Mesothelial cell of epicardium (in vitro differentiated cells): Measurements from ENCODE around the gene PDZD8. TPM values are rescaled to one million over a fixed set of nuclear protein-coding genes. Genes with fewer than 3 reads are reported as not detected.

Source experiments
- DNase-seq, 2 experiments: peaks; one replicate each; pipeline ENCODE4 v3.0.0; 2021; ENCODE audit warnings: low spot score in 2 of 2; ENCODE audit not compliant: unreplicated experiment in 2 of 2
- H3K27ac Mint-ChIP-seq: 2 replicates; pipeline ENCODE4 v1.8.0; 2021; ENCODE audit warnings: mixed read lengths
- H3K27me3 Mint-ChIP-seq: 2 replicates; pipeline ENCODE4 v1.8.0; 2021; ENCODE audit warnings: low read depth, mixed read lengths
- H3K36me3 Mint-ChIP-seq: 2 replicates; pipeline ENCODE4 v1.8.0; 2021; ENCODE audit warnings: mixed read lengths
- H3K4me1 Mint-ChIP-seq: 2 replicates; pipeline ENCODE4 v1.8.0; 2021; ENCODE audit warnings: mixed read lengths
- H3K4me3 Mint-ChIP-seq: 2 replicates; pipeline ENCODE4 v1.8.0; 2021; ENCODE audit warnings: mild to moderate bottlenecking, moderate library complexity, mixed read lengths
- H3K9me3 Mint-ChIP-seq: 2 replicates; pipeline ENCODE4 v1.8.0; 2021; ENCODE audit warnings: mixed read lengths
- total RNA-seq: library from RNA; stranded (reverse); gene quantifications from 3 replicates; pipeline ENCODE4 v1.2.1, GENCODE V29; 2021
- TF ChIP-seq, protein P1 (sequence below): fragments of 200-600 bp; sonication (generic); IDR thresholded peaks from one replicate; pipeline ENCODE4 v1.5.0; 2021; ENCODE audit warnings: antibody characterized with exemption; ENCODE audit not compliant: unreplicated experiment

The PDZD8 gene
- total RNA-seq, 1 donor from 2014 or later = 27.3 TPM

DNA sequence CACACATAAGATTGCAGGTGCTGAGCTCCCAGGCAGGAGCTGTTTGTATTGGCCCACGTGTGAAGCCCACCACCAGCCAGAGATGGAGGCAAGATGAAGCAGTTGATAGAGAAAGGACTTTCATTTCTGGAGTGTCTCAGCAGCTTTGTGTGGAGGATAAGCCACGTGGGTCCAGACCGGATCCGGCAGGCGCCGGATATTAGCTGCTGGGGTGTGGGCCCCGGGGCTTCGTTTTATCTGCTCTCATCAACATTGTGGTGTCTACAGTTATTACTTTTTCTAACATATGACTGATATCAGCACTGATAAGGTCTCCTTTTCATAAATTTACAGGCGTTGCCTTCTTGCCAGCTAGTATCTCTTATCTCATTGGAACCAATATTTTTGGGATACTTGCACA lies 108.8 kb downstream of the PDZD8 start:
- peaks cover 7% of the 10 kb centered on the region for H3K4me1 Mint-ChIP-seq
- H3K9me3 Mint-ChIP-seq = no peaks in the 10 kb centered on the region
- no peak overlapping the region for H3K4me3 Mint-ChIP-seq
- peaks cover 6% of the 10 kb centered on the region for H3K27me3 Mint-ChIP-seq
- TF ChIP-seq, protein P1, sequence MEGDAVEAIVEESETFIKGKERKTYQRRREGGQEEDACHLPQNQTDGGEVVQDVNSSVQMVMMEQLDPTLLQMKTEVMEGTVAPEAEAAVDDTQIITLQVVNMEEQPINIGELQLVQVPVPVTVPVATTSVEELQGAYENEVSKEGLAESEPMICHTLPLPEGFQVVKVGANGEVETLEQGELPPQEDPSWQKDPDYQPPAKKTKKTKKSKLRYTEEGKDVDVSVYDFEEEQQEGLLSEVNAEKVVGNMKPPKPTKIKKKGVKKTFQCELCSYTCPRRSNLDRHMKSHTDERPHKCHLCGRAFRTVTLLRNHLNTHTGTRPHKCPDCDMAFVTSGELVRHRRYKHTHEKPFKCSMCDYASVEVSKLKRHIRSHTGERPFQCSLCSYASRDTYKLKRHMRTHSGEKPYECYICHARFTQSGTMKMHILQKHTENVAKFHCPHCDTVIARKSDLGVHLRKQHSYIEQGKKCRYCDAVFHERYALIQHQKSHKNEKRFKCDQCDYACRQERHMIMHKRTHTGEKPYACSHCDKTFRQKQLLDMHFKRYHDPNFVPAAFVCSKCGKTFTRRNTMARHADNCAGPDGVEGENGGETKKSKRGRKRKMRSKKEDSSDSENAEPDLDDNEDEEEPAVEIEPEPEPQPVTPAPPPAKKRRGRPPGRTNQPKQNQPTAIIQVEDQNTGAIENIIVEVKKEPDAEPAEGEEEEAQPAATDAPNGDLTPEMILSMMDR = no peak
- no peaks in the 10 kb centered on the region for H3K36me3 Mint-ChIP-seq
- no peak overlapping the region for H3K27ac Mint-ChIP-seq
- DNase-seq = no peak

DNA sequence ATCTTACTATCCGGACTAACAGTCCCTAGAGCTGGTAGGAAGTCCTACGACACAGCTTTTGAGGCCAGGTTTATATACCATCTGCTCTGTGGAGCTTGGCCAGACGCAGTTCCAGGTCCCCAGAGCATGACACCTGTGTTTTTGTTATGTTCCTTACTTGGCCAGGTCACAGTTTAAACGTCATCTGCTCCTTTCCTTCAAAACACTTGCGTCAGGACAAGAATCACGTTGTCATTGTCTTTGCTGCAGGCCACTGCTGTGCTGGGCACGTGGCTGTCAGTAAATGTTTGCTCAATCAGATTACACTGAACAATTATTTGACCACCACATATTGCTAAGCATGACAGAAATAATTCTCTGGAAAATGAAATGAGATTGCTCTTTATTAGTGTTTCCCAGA lies 110.5 kb downstream of the PDZD8 start:
- no peaks in the 10 kb centered on the region for H3K36me3 Mint-ChIP-seq
- no peak for DNase-seq
- TF ChIP-seq, protein P1 = no peak
- H3K4me1 Mint-ChIP-seq = peaks cover 6% of the 10 kb centered on the region
- H3K4me3 Mint-ChIP-seq = no peak overlapping the region
- peaks cover 16% of the 10 kb centered on the region for H3K27me3 Mint-ChIP-seq
- no peaks in the 10 kb centered on the region for H3K9me3 Mint-ChIP-seq
- no peak overlapping the region for H3K27ac Mint-ChIP-seq

DNA sequence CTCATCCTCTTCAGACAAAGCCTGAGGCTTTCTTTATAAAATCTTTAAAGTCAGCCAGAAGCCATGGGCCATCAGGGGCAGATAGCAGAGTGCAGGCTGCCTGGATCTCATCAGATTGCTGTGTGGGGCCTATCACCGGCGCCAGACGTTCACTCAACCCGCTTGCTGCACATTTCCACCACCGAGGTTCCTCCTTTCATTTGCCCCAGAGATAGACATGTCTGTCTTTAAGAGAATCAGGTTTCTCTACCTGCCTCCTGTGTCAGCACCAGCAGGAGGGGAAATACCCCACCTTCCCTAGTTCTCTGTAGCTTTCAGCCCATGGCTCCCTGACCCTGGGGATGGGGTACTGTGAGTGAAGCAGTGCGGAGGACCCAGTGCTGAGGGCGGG lies 112.3 kb downstream of the PDZD8 start:
- no peak for DNase-seq
- Mint-ChIP-seq H3K27ac (no peak overlapping the region), H3K27me3 (peaks cover 30% of the 10 kb centered on the region), H3K36me3 (no peaks in the 10 kb centered on the region), H3K9me3 (no peaks in the 10 kb centered on the region), H3K4me3 (no peak overlapping the region), H3K4me1 (peaks cover 6% of the 10 kb centered on the region)
- TF ChIP-seq, protein P1 = no peak

DNA sequence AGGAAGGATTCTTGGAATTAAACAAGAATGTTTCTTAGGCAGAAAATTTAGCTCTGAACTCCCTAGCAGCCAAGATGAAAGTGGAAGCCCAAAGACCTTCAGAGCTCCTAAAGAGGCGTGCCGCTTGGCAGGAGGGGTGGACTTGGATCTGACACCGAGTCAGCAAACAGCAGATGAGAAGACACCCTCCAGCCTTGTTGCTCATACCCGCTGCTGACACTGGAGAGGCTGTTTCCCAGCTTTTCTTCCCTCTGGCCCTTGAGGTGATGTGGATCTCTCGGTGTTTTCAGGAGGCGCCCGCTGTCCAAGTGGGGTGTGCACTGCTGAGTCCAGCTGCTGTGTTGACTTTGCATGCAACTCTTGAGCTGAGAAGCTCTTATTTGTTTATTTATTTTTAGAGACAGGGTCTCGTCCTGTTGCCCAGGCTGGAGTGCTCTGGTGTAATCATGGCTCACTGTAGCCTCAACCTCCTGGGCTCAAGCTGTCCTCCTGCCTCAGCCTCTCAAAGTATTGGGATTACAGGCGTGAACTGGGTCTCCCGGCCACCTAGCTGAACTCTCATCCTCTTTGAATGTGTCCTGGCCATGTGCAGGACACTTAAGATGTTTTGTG lies 112.8 kb downstream of the PDZD8 start:
- Mint-ChIP-seq H3K4me3 (no peak overlapping the region), H3K27me3 (peaks cover 35% of the 10 kb centered on the region), H3K27ac (no peak overlapping the region), H3K4me1 (peaks cover 6% of the 10 kb centered on the region), H3K36me3 (no peaks in the 10 kb centered on the region), H3K9me3 (no peaks in the 10 kb centered on the region)
- TF ChIP-seq, protein P1 = no peak
- no peak for DNase-seq

DNA sequence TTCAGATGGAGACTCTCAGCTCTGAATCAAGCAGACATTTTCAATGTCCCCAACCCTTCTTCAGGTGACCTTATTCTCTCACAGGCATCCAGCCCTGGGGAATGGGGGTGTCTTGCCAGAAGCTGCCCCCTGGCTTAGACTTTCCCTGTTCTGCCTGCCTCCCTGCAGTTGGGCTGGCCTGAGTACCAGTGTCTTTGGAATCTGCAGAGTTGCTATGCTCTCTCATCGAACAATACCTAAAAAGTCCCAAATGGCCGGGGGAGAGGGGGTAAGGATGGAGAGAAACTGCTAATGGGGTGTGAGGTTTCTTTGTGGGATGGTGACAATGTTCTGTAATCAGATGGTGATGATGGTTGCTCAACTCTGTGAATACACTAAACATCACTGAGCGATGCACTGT lies 113.7 kb downstream of the PDZD8 start:
- H3K27me3 Mint-ChIP-seq = peaks cover 35% of the 10 kb centered on the region
- peaks cover 6% of the 10 kb centered on the region for H3K4me1 Mint-ChIP-seq
- TF ChIP-seq, protein P1 = no peak
- H3K4me3 Mint-ChIP-seq = no peak overlapping the region
- H3K36me3 Mint-ChIP-seq = no peaks in the 10 kb centered on the region
- H3K9me3 Mint-ChIP-seq = no peaks in the 10 kb centered on the region
- no peak for DNase-seq
- no peak overlapping the region for H3K27ac Mint-ChIP-seq

DNA sequence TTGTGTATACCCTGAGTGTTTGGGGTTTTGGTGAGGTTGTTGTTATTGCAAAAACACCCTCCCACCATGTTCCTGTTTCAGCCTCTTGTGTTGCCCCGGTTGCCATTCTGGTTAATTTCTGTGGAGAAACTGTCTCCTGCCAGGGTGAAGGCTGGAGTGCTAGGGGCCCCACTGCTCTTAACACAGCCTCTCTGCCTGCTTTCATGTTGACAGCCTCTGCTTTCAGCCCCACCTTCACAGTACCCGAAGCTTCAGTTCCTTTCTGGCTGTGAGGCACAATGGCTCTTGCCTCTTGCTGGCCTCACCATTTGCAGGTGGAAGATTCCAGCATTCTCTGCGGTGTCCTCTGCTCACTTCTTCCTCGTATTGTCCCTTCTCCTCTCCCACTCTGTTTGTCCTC lies 115.2 kb downstream of the PDZD8 start:
- H3K4me3 Mint-ChIP-seq = no peak overlapping the region

More for the DNA sequence above, 115.2 kb downstream of the PDZD8 start:
- TF ChIP-seq, protein P1 = no peak
- Mint-ChIP-seq H3K36me3 (no peaks in the 10 kb centered on the region), H3K27ac (no peak overlapping the region), H3K27me3 (peaks cover 38% of the 10 kb centered on the region), H3K9me3 (no peaks in the 10 kb centered on the region), H3K4me1 (peaks cover 6% of the 10 kb centered on the region)
- DNase-seq = no peak
